MM.1S (cell line): ENCODE results near the gene WDPCP.

ENCODE experiments used
- EZH2 ChIP-seq: fragments of 300-600 bp; sonication (generic); optimal IDR thresholded peaks from 2 replicates; pipeline ENCODE3; 2017; ENCODE audit warnings: low read depth, mild to moderate bottlenecking, antibody characterized with exemption, low read length, mixed read lengths
- EZH2phosphoT487 ChIP-seq: fragments of 300-600 bp; sonication (generic); IDR thresholded peaks from 2 replicates; pipeline ENCODE4 v1.6.1; 2018; ENCODE audit warnings: antibody characterized with exemption, low read length
- TF ChIP-seq, protein P1 (sequence below): fragments of 300-600 bp; sonication (generic); IDR thresholded peaks from 2 replicates; pipeline ENCODE4 v1.5.1; 2016; ENCODE audit warnings: antibody characterized with exemption, low read length, mixed read lengths

DNA sequence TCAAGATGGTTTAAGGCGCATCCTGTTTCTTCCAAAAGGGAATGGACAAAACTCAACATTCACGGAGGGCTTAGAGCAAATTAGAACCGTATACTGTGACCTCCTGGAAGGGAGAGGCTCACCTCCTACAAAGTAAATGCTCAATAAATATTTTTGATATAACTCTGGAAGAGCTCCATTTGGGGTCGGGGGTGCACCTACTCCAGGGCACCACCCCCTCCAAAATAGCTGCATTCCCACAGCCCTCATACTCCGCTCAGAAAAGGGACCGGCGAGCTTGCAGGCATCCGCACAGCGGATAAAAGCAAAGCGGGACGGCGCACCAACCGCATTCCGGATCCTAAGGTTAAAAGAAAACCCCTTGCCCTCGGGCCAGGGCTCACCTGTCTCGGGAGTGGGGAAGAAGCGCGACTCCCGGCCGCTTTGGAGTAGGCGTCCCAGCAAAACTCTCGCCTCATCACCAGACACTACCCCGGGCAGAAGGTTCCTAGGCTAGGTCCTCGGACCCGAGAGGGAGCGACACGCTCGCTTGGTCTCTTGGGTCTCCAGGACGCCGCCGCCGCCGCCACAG, 378 bp downstream of the WDPCP start:
- TF ChIP-seq, protein P1, sequence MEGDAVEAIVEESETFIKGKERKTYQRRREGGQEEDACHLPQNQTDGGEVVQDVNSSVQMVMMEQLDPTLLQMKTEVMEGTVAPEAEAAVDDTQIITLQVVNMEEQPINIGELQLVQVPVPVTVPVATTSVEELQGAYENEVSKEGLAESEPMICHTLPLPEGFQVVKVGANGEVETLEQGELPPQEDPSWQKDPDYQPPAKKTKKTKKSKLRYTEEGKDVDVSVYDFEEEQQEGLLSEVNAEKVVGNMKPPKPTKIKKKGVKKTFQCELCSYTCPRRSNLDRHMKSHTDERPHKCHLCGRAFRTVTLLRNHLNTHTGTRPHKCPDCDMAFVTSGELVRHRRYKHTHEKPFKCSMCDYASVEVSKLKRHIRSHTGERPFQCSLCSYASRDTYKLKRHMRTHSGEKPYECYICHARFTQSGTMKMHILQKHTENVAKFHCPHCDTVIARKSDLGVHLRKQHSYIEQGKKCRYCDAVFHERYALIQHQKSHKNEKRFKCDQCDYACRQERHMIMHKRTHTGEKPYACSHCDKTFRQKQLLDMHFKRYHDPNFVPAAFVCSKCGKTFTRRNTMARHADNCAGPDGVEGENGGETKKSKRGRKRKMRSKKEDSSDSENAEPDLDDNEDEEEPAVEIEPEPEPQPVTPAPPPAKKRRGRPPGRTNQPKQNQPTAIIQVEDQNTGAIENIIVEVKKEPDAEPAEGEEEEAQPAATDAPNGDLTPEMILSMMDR = no peak
- TF ChIP-seq EZH2 (no peak), EZH2phosphoT487 (no peak)
